Measurements from ENCODE around the gene RNF112.
"Not testable (repeated sequence)": the region's sequence is repeated elsewhere in the genome, so short reads cannot be mapped to it uniquely, and the experiment has no call there.

RNF112 gene

DNA sequence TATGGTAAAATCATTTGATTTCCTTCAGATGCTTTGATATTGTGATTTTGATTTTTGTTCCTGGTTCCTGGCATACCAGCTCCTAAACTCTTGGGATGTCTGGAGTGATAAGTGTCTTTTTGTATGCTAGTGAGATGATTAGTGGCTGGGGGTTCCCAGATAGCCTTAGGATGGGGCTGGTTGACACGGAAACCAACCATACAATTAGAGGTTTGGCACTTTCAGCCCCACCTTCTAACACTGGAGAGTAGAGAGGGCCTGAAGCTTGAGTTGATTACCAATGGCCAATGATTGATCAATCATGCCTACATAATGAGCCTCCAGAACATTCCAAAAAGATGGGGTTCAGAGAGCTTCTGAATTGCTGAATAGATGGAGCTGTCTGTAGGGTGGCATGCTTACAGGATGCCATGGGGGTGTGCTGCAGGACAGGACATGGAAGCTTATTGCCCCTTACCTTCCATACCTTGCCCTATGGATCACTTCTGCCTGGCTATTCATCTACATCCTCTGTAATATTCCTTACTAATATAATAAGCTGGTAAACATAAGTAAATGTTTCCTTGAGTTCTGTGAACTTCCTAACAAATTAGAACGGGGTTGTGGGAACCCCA, 22.8 kb downstream of the RNF112 start:
- Histone ChIP-seq H3K4me2 (ENCODE audit: low read depth, low read length, poor library complexity, severe bottlenecking) (no peak overlapping the region), H3F3A (ENCODE audit: insufficient read depth) (no peaks in the 10 kb centered on the region), H2AFZ (ENCODE audit: low read depth, low read length, severe bottlenecking) (no peak overlapping the region), H3K9me2 (replicated peaks; ENCODE audit: insufficient read depth, low read length) (no peaks in the 10 kb centered on the region), H3K9me3 (ENCODE audit: insufficient read depth, low read length) (no peaks in the 10 kb centered on the region), H3K27me3 (ENCODE audit: low read length) (no peaks in the 10 kb centered on the region), H3K36me3 (ENCODE audit: low read length) (no peaks in the 10 kb centered on the region), H3K9ac (ENCODE audit: low read length) (no peak overlapping the region), H3K27ac (ENCODE audit: low read depth, low read length) (no peak overlapping the region), H3K4me3 (ENCODE audit: insufficient read depth, low read length, poor library complexity, severe bottlenecking) (no peak overlapping the region), H4K20me1 (ENCODE audit: low read depth, low read length) (no peaks in the 10 kb centered on the region), H3K79me2 (ENCODE audit: insufficient read depth, low read length) (no peaks in the 10 kb centered on the region)
- TF ChIP-seq EZH2phosphoT487 (conservative IDR thresholded peaks at IDR 0.05; ENCODE audit: low read length), result no peak
- TF ChIP-seq, protein P1, sequence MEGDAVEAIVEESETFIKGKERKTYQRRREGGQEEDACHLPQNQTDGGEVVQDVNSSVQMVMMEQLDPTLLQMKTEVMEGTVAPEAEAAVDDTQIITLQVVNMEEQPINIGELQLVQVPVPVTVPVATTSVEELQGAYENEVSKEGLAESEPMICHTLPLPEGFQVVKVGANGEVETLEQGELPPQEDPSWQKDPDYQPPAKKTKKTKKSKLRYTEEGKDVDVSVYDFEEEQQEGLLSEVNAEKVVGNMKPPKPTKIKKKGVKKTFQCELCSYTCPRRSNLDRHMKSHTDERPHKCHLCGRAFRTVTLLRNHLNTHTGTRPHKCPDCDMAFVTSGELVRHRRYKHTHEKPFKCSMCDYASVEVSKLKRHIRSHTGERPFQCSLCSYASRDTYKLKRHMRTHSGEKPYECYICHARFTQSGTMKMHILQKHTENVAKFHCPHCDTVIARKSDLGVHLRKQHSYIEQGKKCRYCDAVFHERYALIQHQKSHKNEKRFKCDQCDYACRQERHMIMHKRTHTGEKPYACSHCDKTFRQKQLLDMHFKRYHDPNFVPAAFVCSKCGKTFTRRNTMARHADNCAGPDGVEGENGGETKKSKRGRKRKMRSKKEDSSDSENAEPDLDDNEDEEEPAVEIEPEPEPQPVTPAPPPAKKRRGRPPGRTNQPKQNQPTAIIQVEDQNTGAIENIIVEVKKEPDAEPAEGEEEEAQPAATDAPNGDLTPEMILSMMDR (IDR thresholded peaks at IDR 0.05; ENCODE audit: insufficient read depth, low read length, poor library complexity, severe bottlenecking), result no peak

DNA sequence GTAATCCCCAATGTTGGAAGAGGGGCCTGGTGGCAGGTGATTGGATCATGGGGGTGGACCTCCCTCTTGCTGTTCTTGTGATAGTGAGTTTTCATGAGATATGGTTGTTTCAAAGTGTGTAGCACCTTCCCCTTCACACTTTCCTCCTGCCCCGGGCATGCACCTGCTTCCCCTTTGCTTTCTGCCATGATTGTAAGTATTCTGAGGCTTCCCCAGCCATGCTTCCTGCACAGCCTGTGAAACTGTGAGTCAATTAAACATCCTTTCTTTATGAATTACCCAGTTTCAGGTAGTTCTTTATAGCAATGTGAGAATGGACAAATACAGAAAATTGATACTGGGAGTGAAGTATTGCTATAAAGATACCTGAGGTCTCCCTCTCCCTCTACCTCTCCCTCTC, 29.4 kb downstream of the RNF112 start:
- Histone ChIP-seq H3K9ac (ENCODE audit: low read length) (no peak overlapping the region), H3K4me2 (ENCODE audit: low read depth, low read length, poor library complexity, severe bottlenecking) (no peak overlapping the region), H3F3A (ENCODE audit: insufficient read depth) (no peaks in the 10 kb centered on the region), H3K27ac (ENCODE audit: low read depth, low read length) (no peak overlapping the region), H4K20me1 (ENCODE audit: low read depth, low read length) (no peaks in the 10 kb centered on the region), H3K27me3 (ENCODE audit: low read length) (no peaks in the 10 kb centered on the region), H3K9me2 (replicated peaks; ENCODE audit: insufficient read depth, low read length) (no peaks in the 10 kb centered on the region), H3K79me2 (ENCODE audit: insufficient read depth, low read length) (no peaks in the 10 kb centered on the region), H3K9me3 (ENCODE audit: insufficient read depth, low read length) (peaks cover 8% of the 10 kb centered on the region; the same call in 1 of the 2 replicates), H3K36me3 (ENCODE audit: low read length) (no peaks in the 10 kb centered on the region), H3K4me3 (ENCODE audit: insufficient read depth, low read length, poor library complexity, severe bottlenecking) (no peak overlapping the region), H2AFZ (ENCODE audit: low read depth, low read length, severe bottlenecking) (no peak overlapping the region)
- TF ChIP-seq EZH2phosphoT487 (conservative IDR thresholded peaks at IDR 0.05; ENCODE audit: low read length), result no peak
- TF ChIP-seq, protein P1 (IDR thresholded peaks at IDR 0.05; ENCODE audit: insufficient read depth, low read length, poor library complexity, severe bottlenecking), result no peak

DNA sequence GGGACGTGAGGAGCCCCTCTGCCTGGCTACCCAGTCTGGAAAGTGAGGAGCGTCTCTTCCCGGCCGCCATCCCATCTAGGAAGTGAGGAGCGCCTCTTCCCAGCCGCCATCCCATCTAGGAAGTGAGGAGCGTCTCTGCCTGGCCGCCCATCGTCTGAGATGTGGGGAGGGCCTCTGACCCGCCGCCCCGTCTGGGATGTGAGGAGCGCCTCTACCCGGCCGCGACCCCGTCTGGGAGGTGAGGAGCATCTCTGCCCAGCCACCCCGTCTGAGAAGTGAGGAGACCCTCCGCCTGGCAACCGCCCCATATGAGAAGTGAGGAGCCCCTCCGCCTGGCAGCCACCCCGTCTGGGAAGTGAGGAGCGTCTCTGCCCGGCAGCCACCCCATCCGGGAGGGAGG, 30.3 kb downstream of the RNF112 start:
- not testable (repeated sequence) for H3F3A ChIP-seq (ENCODE audit: insufficient read depth); H2AFZ ChIP-seq (ENCODE audit: low read depth, low read length, severe bottlenecking); H3K4me2 ChIP-seq (ENCODE audit: low read depth, low read length, poor library complexity, severe bottlenecking); H3K9ac ChIP-seq (ENCODE audit: low read length); H3K79me2 ChIP-seq (ENCODE audit: insufficient read depth, low read length); H3K36me3 ChIP-seq (ENCODE audit: low read length); H3K9me3 ChIP-seq (ENCODE audit: insufficient read depth, low read length); H3K4me3 ChIP-seq (ENCODE audit: insufficient read depth, low read length, poor library complexity, severe bottlenecking); H3K27me3 ChIP-seq (ENCODE audit: low read length); H3K9me2 ChIP-seq (replicated peaks; ENCODE audit: insufficient read depth, low read length); H4K20me1 ChIP-seq (ENCODE audit: low read depth, low read length); H3K27ac ChIP-seq (ENCODE audit: low read depth, low read length)

DNA sequence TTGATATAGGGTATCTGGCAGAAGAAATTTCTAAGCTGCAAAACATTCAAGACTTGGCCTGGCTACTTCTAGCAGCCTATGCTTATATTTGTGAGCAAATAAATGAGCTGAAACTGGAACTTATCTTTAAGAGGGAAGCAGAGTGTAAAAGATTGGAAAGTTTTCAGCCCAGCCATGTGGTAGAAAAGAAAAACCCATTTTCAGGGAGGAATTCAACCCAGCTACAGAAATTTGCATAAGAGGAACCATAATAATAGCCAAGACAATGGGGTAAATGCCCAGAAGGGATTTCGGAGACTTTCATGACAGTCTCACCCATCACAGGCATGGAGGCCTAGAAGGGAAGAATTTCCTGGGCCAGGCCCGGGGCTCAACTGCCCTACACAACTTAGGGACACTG, 31.7 kb downstream of the RNF112 start:
- Histone ChIP-seq H2AFZ (ENCODE audit: low read depth, low read length, severe bottlenecking) (no peak overlapping the region), H3K36me3 (ENCODE audit: low read length) (no peaks in the 10 kb centered on the region), H3K4me2 (ENCODE audit: low read depth, low read length, poor library complexity, severe bottlenecking) (no peak overlapping the region), H3K9ac (ENCODE audit: low read length) (no peak overlapping the region), H4K20me1 (ENCODE audit: low read depth, low read length) (no peaks in the 10 kb centered on the region), H3K9me3 (ENCODE audit: insufficient read depth, low read length) (peaks cover 8% of the 10 kb centered on the region; the same call in 1 of the 2 replicates), H3F3A (ENCODE audit: insufficient read depth) (no peaks in the 10 kb centered on the region), H3K4me3 (ENCODE audit: insufficient read depth, low read length, poor library complexity, severe bottlenecking) (no peak overlapping the region), H3K9me2 (replicated peaks; ENCODE audit: insufficient read depth, low read length) (no peaks in the 10 kb centered on the region), H3K27me3 (ENCODE audit: low read length) (no peaks in the 10 kb centered on the region), H3K79me2 (ENCODE audit: insufficient read depth, low read length) (no peaks in the 10 kb centered on the region), H3K27ac (ENCODE audit: low read depth, low read length) (no peak overlapping the region)
- TF ChIP-seq EZH2phosphoT487 (conservative IDR thresholded peaks at IDR 0.05; ENCODE audit: low read length), result no peak
- TF ChIP-seq, protein P1 (IDR thresholded peaks at IDR 0.05; ENCODE audit: insufficient read depth, low read length, poor library complexity, severe bottlenecking), result no peak

Measured in SU-DHL-6 (cell line).